Brain microvascular endothelial cell (primary cell): ENCODE results near the gene CALR.
"Not testable (repeated sequence)": the region's sequence is repeated elsewhere in the genome, so short reads cannot be mapped to it uniquely, and the experiment has no call there.

Experiments used
- DNase-seq: peaks from one replicate; pipeline ENCODE4 v3.0.0-alpha.2; 2020
- H3K27ac ChIP-seq: fragments of 250-450 bp; sonication (Bioruptor Pico); 2 replicates; pipeline ENCODE4 v1.5.1; 2020; ENCODE audit warnings: mild to moderate bottlenecking, moderate library complexity
- H3K27me3 ChIP-seq: fragments of 250-450 bp; sonication (Bioruptor Pico); replicated peaks from 2 replicates; pipeline ENCODE4 v1.5.1; 2020; ENCODE audit warnings: mild to moderate bottlenecking
- H3K36me3 ChIP-seq: fragments of 250-450 bp; sonication (Bioruptor Pico); replicated peaks from 2 replicates; pipeline ENCODE4 v1.5.1; 2020; ENCODE audit warnings: mild to moderate bottlenecking
- H3K4me3 ChIP-seq: 2 replicates; pipeline ENCODE4 v1.5.1; 2011; ENCODE audit warnings: low read depth, mild to moderate bottlenecking, control low read depth, low read length, moderate library complexity
- in situ Hi-C: cut with HindIII; loops from 2 replicates; pipeline ENCODE4 v1.10.0; 2017; ENCODE audit warnings: low sequenced_read_pairs, low pct_ligation_motif_present
- TF ChIP-seq, protein P1 (sequence below): IDR thresholded peaks from 2 replicates; pipeline ENCODE4 v1.5.1; 2011; ENCODE audit warnings: low read depth, mild to moderate bottlenecking, moderate library complexity, low read length, control low read depth, inconsistent platforms; ENCODE audit errors: missing control alignments

CALR gene

DNA sequence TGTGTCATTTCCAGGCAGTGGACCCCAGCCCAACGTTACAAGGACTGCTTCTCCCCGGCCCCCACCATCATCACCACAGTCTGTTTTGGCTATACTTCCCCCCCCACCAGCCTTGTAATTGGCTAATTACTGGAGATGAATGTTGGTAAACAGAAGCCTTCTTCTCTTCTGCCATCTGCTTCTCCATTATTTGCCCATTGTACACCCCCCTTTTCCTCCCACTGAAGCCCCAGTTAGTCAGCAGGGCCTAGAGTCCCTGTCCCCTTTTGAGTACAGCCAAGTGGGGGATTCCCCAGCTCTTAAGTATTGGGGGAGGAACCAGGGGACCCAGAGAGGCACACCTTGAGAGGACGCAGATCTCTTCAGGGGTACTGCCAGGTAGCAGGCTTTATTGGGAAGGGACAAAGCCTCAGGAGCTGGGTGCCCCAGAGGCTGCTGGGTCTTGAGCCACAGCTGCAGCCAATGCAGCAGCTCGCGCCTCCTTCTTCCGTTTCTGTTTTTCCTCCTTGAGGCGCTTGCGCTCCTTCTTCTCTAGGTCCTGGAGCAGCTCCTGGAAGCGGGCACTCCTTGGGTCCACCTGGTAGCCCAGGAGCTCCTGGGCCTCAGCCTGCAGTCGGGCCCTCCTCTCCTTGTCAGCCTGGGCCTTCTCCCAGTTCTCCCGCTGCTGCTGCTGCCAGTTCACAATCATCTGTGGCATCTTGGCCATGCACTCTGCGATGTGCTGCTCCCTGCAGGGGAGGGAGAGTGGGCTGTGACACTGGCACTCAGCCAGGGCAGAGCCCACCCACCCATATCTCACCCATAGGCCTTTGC lies 15.6 kb downstream of the CALR start:
- Histone ChIP-seq H3K4me3 (no peak overlapping the region), H3K27ac (peak overlapping the region; percentile 86), H3K27me3 (no peaks in the 10 kb centered on the region), H3K36me3 (peaks cover 44% of the 10 kb centered on the region)
- DNase-seq = no peak
- TF ChIP-seq, protein P1, sequence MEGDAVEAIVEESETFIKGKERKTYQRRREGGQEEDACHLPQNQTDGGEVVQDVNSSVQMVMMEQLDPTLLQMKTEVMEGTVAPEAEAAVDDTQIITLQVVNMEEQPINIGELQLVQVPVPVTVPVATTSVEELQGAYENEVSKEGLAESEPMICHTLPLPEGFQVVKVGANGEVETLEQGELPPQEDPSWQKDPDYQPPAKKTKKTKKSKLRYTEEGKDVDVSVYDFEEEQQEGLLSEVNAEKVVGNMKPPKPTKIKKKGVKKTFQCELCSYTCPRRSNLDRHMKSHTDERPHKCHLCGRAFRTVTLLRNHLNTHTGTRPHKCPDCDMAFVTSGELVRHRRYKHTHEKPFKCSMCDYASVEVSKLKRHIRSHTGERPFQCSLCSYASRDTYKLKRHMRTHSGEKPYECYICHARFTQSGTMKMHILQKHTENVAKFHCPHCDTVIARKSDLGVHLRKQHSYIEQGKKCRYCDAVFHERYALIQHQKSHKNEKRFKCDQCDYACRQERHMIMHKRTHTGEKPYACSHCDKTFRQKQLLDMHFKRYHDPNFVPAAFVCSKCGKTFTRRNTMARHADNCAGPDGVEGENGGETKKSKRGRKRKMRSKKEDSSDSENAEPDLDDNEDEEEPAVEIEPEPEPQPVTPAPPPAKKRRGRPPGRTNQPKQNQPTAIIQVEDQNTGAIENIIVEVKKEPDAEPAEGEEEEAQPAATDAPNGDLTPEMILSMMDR = no peak
- in situ Hi-C loops = no loop called here

DNA sequence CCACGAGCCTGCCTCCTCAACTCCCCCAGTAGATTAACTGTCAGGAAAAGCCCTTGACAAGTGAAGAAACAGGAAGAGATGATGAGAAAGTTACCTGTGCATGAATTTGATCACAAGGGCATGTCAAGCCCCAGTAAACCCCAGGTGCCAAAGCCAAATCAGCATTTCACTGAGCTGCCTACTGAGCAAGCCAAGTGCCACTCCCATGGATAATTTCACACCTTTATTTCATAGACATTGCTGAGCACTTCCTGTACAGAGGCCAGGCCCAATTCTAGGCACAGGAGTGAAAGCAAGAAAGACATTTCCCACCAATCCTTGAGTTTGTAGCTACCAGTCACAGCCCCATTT lies 16.2 kb downstream of the CALR start:
- TF ChIP-seq, protein P1 = no peak
- H3K27me3 ChIP-seq = no peaks in the 10 kb centered on the region
- in situ Hi-C loops = no loop called here
- H3K4me3 ChIP-seq = no peak overlapping the region
- DNase-seq = no peak
- no peak overlapping the region for H3K27ac ChIP-seq
- peaks cover 38% of the 10 kb centered on the region for H3K36me3 ChIP-seq

DNA sequence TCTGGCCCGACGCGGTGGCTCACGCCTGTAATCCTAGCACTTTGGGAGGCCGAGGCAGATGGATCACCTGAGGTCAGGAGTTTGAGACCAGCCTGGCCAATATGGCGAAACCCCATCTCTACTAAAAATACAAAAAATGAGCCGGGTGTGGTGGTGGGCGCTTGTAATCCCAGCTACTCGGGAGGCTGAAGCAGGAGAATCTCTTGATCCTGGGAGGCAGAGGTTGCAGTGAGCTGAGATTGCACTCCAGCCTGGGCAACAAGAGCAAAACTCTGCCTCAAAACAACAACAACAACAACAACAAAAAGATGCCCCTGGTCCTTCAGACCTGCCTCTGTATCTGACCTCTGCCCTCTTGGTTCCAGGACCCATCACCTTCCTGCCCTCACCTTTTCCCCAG lies 17.2 kb downstream of the CALR start:
- H3K27ac ChIP-seq, H3K27me3 ChIP-seq, in situ Hi-C loops, DNase-seq: not testable (repeated sequence)
- H3K36me3 ChIP-seq = peaks cover 33% of the 10 kb centered on the region
- H3K4me3 ChIP-seq = peak overlapping the region; percentile 99

DNA sequence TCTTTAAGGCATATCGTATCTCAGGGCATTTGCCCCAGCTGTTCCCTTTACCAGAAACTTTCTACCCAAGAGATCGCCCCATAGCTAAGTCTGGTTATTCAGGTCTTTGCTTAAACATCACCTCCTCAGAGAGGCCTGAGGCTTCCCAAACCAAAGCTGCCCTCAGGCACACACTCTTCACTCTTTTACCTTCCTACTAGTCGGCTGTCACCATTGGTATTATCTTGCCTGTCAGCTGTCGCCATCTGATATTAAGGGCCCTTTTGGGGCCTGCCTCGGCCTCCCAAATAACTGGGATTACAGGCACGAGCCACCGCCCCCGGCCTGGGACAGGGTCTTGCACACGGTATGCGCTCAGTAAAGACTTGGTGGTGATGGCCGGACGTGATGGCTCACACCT lies 17.6 kb downstream of the CALR start:
- no peak overlapping the region for H3K27ac ChIP-seq
- DNase-seq = no peak
- TF ChIP-seq, protein P1 = no peak
- peaks cover 29% of the 10 kb centered on the region for H3K36me3 ChIP-seq
- peak overlapping the region; percentile 99 for H3K4me3 ChIP-seq
- H3K27me3 ChIP-seq = no peaks in the 10 kb centered on the region
- in situ Hi-C loops = no loop called here

DNA sequence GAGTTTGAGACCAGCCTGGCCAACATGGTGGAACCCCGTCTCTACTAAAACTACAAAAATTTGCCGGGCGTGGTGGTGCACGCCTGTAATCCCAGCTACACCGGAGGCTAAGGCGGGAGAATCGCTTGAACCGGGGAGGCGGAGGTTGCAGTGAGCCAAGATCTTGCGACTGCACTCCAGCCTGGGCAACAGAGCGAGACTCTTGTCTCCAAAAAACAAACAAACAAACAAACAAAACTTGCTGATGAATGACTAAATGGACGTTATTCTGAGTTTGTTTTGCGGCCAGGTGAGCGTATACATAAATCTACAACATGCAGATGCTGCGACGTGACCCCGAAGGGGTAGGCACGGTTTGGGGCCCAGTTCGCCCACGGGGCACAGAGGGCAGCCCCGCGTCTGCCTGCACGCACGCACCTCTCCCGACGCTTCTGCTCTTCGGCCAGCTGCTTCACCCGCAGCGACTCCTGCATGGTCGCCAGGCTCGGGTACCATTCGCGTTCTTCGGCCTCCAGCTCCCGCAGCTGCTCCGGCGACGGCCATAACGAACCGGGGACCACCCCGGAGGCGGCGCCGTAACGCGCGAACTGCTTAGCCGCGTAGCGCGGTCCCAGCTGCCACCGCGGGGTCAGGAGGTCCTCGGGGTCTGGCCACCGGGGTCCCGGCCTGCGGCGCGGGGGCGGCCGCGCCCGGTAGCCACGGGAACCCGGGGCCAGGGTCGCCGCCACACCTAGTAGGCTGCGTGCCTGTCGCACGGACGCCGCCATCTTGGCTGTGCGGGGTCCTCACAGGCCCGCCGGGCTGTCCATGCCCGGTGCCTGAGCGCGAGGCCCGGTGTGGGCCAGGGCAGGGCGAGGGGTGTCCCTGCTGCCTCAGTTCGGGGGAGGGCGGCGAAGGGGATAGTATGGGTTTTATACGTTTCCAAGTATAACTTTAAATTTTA lies 18.3 kb downstream of the CALR start, which contains the start of gene GADD45GIP1:
TSS of gene GADD45GIP1 (minus strand) at position 778 of the 943 bp plus-strand sequence. CDS start at position 767, 11 bp downstream.
- Histone ChIP-seq H3K27ac (peak within 1 kb of the TSS; percentile 90), H3K36me3 (peaks cover 22% of the 10 kb centered on the region), H3K4me3 (peak within 1 kb of the TSS; percentile 99), H3K27me3 (no peaks in the 10 kb centered on the region)
- DNase-seq = peak; percentile 59
- in situ Hi-C loops = no loop called here
- TF ChIP-seq, protein P1 = no peak

DNA sequence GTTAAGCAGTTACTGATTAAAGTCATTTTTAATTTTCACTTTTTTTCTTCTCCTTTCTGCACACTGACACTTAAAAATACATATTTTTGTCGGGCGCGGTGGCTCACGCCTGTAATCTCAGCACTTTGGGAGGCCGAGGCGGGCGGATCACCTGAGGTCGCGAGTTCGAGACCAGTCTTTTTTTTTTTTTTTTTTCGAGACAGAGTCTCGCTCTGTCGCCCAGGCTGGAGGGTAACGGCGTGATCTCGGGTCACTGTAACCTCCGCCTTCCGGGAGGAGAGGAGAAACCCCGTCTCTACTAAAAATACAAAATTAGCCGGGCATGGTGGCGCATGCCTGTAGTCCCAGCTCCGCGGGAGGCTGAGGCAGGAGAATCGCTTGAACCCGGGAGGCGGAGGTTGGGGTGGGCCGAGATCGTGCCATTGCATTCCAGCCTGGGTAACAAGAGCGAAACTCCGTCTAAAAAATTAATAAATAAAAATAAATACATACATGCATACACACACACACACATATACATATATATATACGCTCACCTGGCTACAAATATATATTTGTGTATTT lies 19.1 kb downstream of the CALR start:
- Histone ChIP-seq H3K4me3 (peak overlapping the region; percentile 99), H3K36me3 (peaks cover 16% of the 10 kb centered on the region), H3K27ac (peak overlapping the region; percentile 90)
- H3K27me3 ChIP-seq, DNase-seq, in situ Hi-C loops: not testable (repeated sequence)
